Mesenchymal stem cell (in vitro differentiated cells and primary cell): ENCODE results near the gene SELL. TPM values are rescaled to one million over a fixed set of nuclear protein-coding genes. Genes with fewer than 3 reads are reported as not detected.

Experiments used
- DNase-seq: peaks from one replicate; pipeline ENCODE4 v3.0.0-alpha.2; 2013
- H2AFZ ChIP-seq: one replicate; pipeline ENCODE4 v1.6.1; 2013; ENCODE audit warnings: low read depth, mild to moderate bottlenecking, control low read depth, inconsistent platforms, low read length, moderate library complexity
- H2AK5ac ChIP-seq: 2 replicates; pipeline ENCODE4 v1.6.1; 2013; ENCODE audit warnings: low read length, moderate library complexity, mild to moderate bottlenecking, inconsistent platforms; ENCODE audit not compliant: severe bottlenecking
- H2BK120ac ChIP-seq: one replicate; pipeline ENCODE4 v1.6.1; 2013; ENCODE audit warnings: low read depth, mild to moderate bottlenecking, inconsistent platforms, low read length, moderate library complexity
- H2BK12ac ChIP-seq, 2 experiments: one replicate each; pipeline ENCODE4 v1.6.1; 2013; ENCODE audit warnings: inconsistent platforms in 2 of 2, low read length in 2 of 2, mild to moderate bottlenecking in 2 of 2, moderate library complexity in 2 of 2, control low read depth in 1 of 2
- H2BK15ac ChIP-seq: one replicate; pipeline ENCODE4 v1.6.1; 2013; ENCODE audit warnings: mild to moderate bottlenecking, low read depth, inconsistent platforms; ENCODE audit not compliant: poor library complexity, severe bottlenecking
- H2BK5ac ChIP-seq: 2 replicates; pipeline ENCODE4 v1.6.1; 2013; ENCODE audit warnings: low read depth, mild to moderate bottlenecking, low read length, control low read depth, inconsistent platforms; ENCODE audit not compliant: poor library complexity, severe bottlenecking
- H3K14ac ChIP-seq, 2 experiments: one replicate each; pipeline ENCODE4 v1.6.1; 2013; ENCODE audit warnings: inconsistent platforms in 2 of 2, low read length in 2 of 2, control low read depth in 1 of 2, mild to moderate bottlenecking in 1 of 2, moderate library complexity in 1 of 2
- H3K18ac ChIP-seq, 2 experiments: one replicate each; pipeline ENCODE4 v1.6.1; 2013; ENCODE audit warnings: inconsistent platforms in 2 of 2, low read length in 2 of 2, control low read depth in 1 of 2, low read depth in 1 of 2, mild to moderate bottlenecking in 1 of 2
- H3K23ac ChIP-seq, 2 experiments: one replicate each; pipeline ENCODE4 v1.6.1; 2013; ENCODE audit warnings: inconsistent platforms in 2 of 2, low read length in 2 of 2, mild to moderate bottlenecking in 2 of 2, moderate library complexity in 2 of 2, control low read depth in 1 of 2
- H3K27ac ChIP-seq: 2 replicates; pipeline ENCODE4 v1.5.1; 2013; ENCODE audit warnings: mild to moderate bottlenecking, moderate library complexity, low read length, control low read depth, inconsistent platforms; ENCODE audit not compliant: poor library complexity, severe bottlenecking
- H3K27me3 ChIP-seq, 2 experiments: 2 replicates each; pipeline versions ENCODE4 v1.6.1 to v1.7.0; 2013; ENCODE audit warnings: low read length in 2 of 2, mild to moderate bottlenecking in 2 of 2, moderate library complexity in 2 of 2, control low read depth in 1 of 2, inconsistent platforms in 1 of 2; ENCODE audit not compliant: control insufficient read depth in 1 of 2, insufficient read depth in 1 of 2
- H3K36me3 ChIP-seq, 2 experiments: 2 replicates each; pipeline versions ENCODE4 v1.6.1 to v1.7.0; 2013; ENCODE audit warnings: low read length in 2 of 2, control low read depth in 1 of 2, inconsistent platforms in 1 of 2, low read depth in 1 of 2, mild to moderate bottlenecking in 1 of 2; ENCODE audit not compliant: insufficient read depth in 2 of 2, control insufficient read depth in 1 of 2
- H3K4ac ChIP-seq, 2 experiments: one replicate each; pipeline ENCODE4 v1.6.1; 2013; ENCODE audit warnings: inconsistent platforms in 2 of 2, low read length in 2 of 2, mild to moderate bottlenecking in 2 of 2, moderate library complexity in 2 of 2, control low read depth in 1 of 2, low read depth in 1 of 2
- H3K4me1 ChIP-seq: 2 replicates; pipeline ENCODE4 v1.6.1; 2013; ENCODE audit warnings: low read depth, low read length, control low read depth; ENCODE audit not compliant: control insufficient read depth, insufficient read depth
- H3K4me2 ChIP-seq: 2 replicates; pipeline ENCODE4 v1.6.1; 2013; ENCODE audit warnings: low read length, mild to moderate bottlenecking, inconsistent platforms; ENCODE audit not compliant: poor library complexity, severe bottlenecking
- H3K4me3 ChIP-seq, 2 experiments: 2 replicates each; pipeline versions ENCODE4 v1.5.1 to v1.7.0; 2013; ENCODE audit warnings: low read length in 2 of 2, mild to moderate bottlenecking in 2 of 2, control low read depth in 1 of 2, low read depth in 1 of 2; ENCODE audit not compliant: insufficient read depth in 1 of 2
- H3K79me1 ChIP-seq: replicated peaks from 2 replicates; pipeline ENCODE4 v1.6.1; 2013; ENCODE audit warnings: mild to moderate bottlenecking, control low read depth, low read length, inconsistent platforms; ENCODE audit not compliant: poor library complexity, severe bottlenecking
- H3K9ac ChIP-seq: 2 replicates; pipeline ENCODE4 v1.7.0; 2013; ENCODE audit warnings: mild to moderate bottlenecking, low read length, moderate library complexity
- H3K9me3 ChIP-seq: 2 replicates; pipeline ENCODE4 v1.7.0; 2013; ENCODE audit warnings: mild to moderate bottlenecking, low read length; ENCODE audit not compliant: control insufficient read depth
- H4K8ac ChIP-seq: one replicate; pipeline ENCODE4 v1.6.1; 2013; ENCODE audit warnings: inconsistent platforms, mild to moderate bottlenecking, low read length, moderate library complexity
- H4K91ac ChIP-seq: one replicate; pipeline ENCODE4 v1.6.1; 2013; ENCODE audit warnings: mild to moderate bottlenecking, low read length, inconsistent platforms
- WGBS: methylation state at CpG from one replicate; pipeline ENCODE4 v1.1.7; 2013; ENCODE audit warnings: mixed read lengths; 5-methylcytosine and 5-hydroxymethylcytosine counted together
- polyA plus RNA-seq, 2 experiments: library from polyadenylated mRNA; stranded (reverse); fragments of 200-250 nt; gene quantifications; one replicate each; pipeline ENCODE4 v1.2.3, GENCODE V29; 2013

SELL gene
- 0.94 TPM for polyA plus RNA-seq (2013, experiment 1 of 2)
- polyA plus RNA-seq (2013, experiment 2 of 2) = 0.99 TPM

- H2BK12ac ChIP-seq = no peak within 1 kb of the TSS
- H4K8ac ChIP-seq = peak within 1 kb of the TSS; percentile 29
- no peak within 1 kb of the TSS for H3K4me2 ChIP-seq
- H3K9me3 ChIP-seq = no peaks in the 10 kb centered on the region
- no peaks in the 10 kb centered on the region for H3K36me3 ChIP-seq
- H3K4ac ChIP-seq = no peak within 1 kb of the TSS
- WGBS = 10% methylated on average over 6 of the region's 6 CpGs
- H3K27ac ChIP-seq = no peak within 1 kb of the TSS
- H2AFZ ChIP-seq = no peak within 1 kb of the TSS
- H2AK5ac ChIP-seq = no peak within 1 kb of the TSS
- H3K23ac ChIP-seq = no peak within 1 kb of the TSS
- no peaks in the 10 kb centered on the region for H3K79me1 ChIP-seq
- DNase-seq = peak; percentile 76
- no peak within 1 kb of the TSS for H2BK120ac ChIP-seq
- H3K18ac ChIP-seq = no peak within 1 kb of the TSS
- H3K4me3 ChIP-seq = peak within 1 kb of the TSS in 1 of 2 experiments; percentile 58
- no peak within 1 kb of the TSS for H2BK15ac ChIP-seq
- H3K4me1 ChIP-seq = no peaks in the 10 kb centered on the region
- no peak within 1 kb of the TSS for H4K91ac ChIP-seq
- no peak within 1 kb of the TSS for H3K14ac ChIP-seq
- H3K27me3 ChIP-seq = no peaks in the 10 kb centered on the region
- no peak within 1 kb of the TSS for H2BK5ac ChIP-seq
- peak within 1 kb of the TSS; percentile 66 for H3K9ac ChIP-seq
Measured at GRCh38 chr1:169711469-169712308, at the start of gene SELL. TSS of gene SELL (minus strand) at chr1:169711620. CDS start at chr1:169711498, 122 bp downstream.

GRCh38 chr1:169759038-169759437 lies 47.6 kb upstream of the SELL start:
- H3K4me1 ChIP-seq = no peaks in the 10 kb centered on the region
- H3K79me1 ChIP-seq = no peaks in the 10 kb centered on the region
- H2BK12ac ChIP-seq = no peak overlapping the region
- H2BK5ac ChIP-seq = no peak overlapping the region
- H2AFZ ChIP-seq = no peak overlapping the region
- H3K27me3 ChIP-seq = peaks cover 0 to 21% of the 10 kb centered on the region in 2 experiments
- H2BK120ac ChIP-seq = no peak overlapping the region
- H4K8ac ChIP-seq = no peak overlapping the region
- no peak overlapping the region for H3K14ac ChIP-seq
- DNase-seq = no peak
- no peak overlapping the region for H3K18ac ChIP-seq
- no peak overlapping the region for H3K4me2 ChIP-seq
- no peak overlapping the region for H4K91ac ChIP-seq
- no peak overlapping the region for H2BK15ac ChIP-seq
- no peak overlapping the region for H3K4me3 ChIP-seq
- WGBS = 71% methylated on average over 3 of the region's 3 CpGs
- no peaks in the 10 kb centered on the region for H3K36me3 ChIP-seq
- no peak overlapping the region for H3K23ac ChIP-seq
- H3K27ac ChIP-seq = no peak overlapping the region
- no peak overlapping the region for H2AK5ac ChIP-seq
- no peak overlapping the region for H3K9ac ChIP-seq
- no peaks in the 10 kb centered on the region for H3K9me3 ChIP-seq
- no peak overlapping the region for H3K4ac ChIP-seq

GRCh38 chr1:169753549-169753948 lies 42.1 kb upstream of the SELL start:
- Histone ChIP-seq H3K4me1 (no peaks in the 10 kb centered on the region), H3K27ac (no peak overlapping the region), H3K79me1 (no peaks in the 10 kb centered on the region), H2BK15ac (no peak overlapping the region), H3K4me2 (no peak overlapping the region), H3K14ac (no peak overlapping the region), H2BK12ac (no peak overlapping the region), H3K27me3 (peaks cover 0 to 18% of the 10 kb centered on the region in 2 experiments), H2BK120ac (no peak overlapping the region), H4K91ac (no peak overlapping the region), H2AK5ac (no peak overlapping the region), H3K4me3 (no peak overlapping the region), H3K18ac (no peak overlapping the region), H4K8ac (no peak overlapping the region), H3K9me3 (no peaks in the 10 kb centered on the region), H3K23ac (no peak overlapping the region), H3K36me3 (no peaks in the 10 kb centered on the region), H3K9ac (no peak overlapping the region), H3K4ac (no peak overlapping the region), H2BK5ac (no peak overlapping the region), H2AFZ (no peak overlapping the region)
- DNase-seq = no peak
- no CpG with 5 or more reads among the region's 4 CpGs for WGBS

GRCh38 chr1:169750041-169750440 lies 38.6 kb upstream of the SELL start:
- no peak overlapping the region for H3K4me2 ChIP-seq
- no peak overlapping the region for H3K14ac ChIP-seq
- WGBS = 86% methylated on average over 1 of the region's 1 CpG
- no peak overlapping the region for H2BK120ac ChIP-seq
- no peak overlapping the region for H2AK5ac ChIP-seq
- no peak overlapping the region for H3K4me3 ChIP-seq
- no peak overlapping the region for H2AFZ ChIP-seq
- no peak for DNase-seq
- H3K36me3 ChIP-seq = no peaks in the 10 kb centered on the region
- no peak overlapping the region for H3K23ac ChIP-seq
- H2BK15ac ChIP-seq = no peak overlapping the region
- H2BK5ac ChIP-seq = no peak overlapping the region
- H4K91ac ChIP-seq = no peak overlapping the region
- no peaks in the 10 kb centered on the region for H3K9me3 ChIP-seq
- H2BK12ac ChIP-seq = no peak overlapping the region
- no peak overlapping the region for H3K9ac ChIP-seq
- no peak overlapping the region for H3K4ac ChIP-seq
- peaks cover 0 to 28% of the 10 kb centered on the region in 2 experiments for H3K27me3 ChIP-seq
- H3K4me1 ChIP-seq = no peaks in the 10 kb centered on the region
- no peak overlapping the region for H4K8ac ChIP-seq
- H3K79me1 ChIP-seq = no peaks in the 10 kb centered on the region
- H3K27ac ChIP-seq = no peak overlapping the region
- no peak overlapping the region for H3K18ac ChIP-seq
